Measurements from ENCODE around the gene SPATA46. TPM values are rescaled to one million over a fixed set of nuclear protein-coding genes. Genes with fewer than 3 reads are reported as not detected.
A peak's percentile ranks its signal among the peaks of the same experiment; 100 is the strongest.

SPATA46 gene
- total RNA-seq, 1 donor from 2014 or later = not detected

DNA sequence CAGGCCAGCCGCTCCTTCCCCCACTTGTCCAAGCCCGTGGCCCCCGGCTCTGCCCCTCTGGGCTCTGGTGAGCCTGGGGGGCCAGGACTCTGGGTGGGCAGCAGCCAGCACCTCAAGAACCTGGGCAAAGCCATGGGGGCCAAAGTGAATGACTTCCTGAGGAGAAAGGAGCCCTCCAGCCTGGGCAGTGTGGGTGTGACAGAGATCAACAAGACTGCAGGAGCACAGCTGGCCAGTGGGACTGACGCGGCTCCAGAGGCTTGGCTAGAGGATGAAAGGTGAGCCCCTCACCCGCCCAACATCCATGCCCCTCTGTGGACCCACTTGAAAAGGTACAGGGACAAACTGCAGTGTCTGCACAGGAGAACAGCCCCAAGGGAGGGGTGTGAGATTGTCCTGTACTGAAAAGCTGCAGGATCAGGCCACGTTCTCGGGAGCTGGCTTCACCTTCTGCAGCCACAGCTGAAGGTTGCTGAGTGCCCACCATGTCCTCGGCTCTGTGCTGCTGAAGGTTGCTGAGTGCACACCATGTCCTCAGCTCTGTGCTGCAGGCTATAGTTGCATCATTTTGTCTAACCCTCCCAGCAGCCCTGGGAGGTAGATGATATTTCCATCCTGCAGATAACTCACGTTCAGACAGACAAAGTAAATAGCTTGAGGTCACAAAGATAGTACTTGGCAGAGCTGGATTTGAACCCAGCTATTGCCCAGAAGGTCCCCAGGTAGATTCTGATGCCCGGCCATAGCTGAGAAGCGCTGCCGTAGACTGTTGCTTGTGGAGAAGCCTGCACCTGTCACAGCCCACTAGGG is 5.5 kb upstream of the SPATA46 start:
- intact Hi-C loops (cut with DNase I) = no loop called here
- ATAC-seq (no peak), DNase-seq (ENCODE audit: missing footprints) (no peak)

GRCh38 chr1:162381383-162381782 is 4.7 kb upstream of the SPATA46 start, which contains the start of gene C1orf226:
TSS of gene C1orf226 (plus strand) at chr1:162381728. CDS start at chr1:162381902, 174 bp downstream.
- DNase-seq (ENCODE audit: missing footprints) = no peak
- no peak for ATAC-seq
- intact Hi-C loops (cut with DNase I) = no loop called here

GRCh38 chr1:162380061-162380846 is 3.6 kb upstream of the SPATA46 start:
- intact Hi-C loops (cut with DNase I) = no loop called here
- DNase-seq (ENCODE audit: missing footprints) (no peak), ATAC-seq (no peak)

- DNase-seq (ENCODE audit: missing footprints) (no peak), ATAC-seq (no peak)
- intact Hi-C loops (cut with DNase I) = no loop called here
Observed at GRCh38 chr1:162375463-162375862, 1.2 kb downstream of the SPATA46 start.

DNA sequence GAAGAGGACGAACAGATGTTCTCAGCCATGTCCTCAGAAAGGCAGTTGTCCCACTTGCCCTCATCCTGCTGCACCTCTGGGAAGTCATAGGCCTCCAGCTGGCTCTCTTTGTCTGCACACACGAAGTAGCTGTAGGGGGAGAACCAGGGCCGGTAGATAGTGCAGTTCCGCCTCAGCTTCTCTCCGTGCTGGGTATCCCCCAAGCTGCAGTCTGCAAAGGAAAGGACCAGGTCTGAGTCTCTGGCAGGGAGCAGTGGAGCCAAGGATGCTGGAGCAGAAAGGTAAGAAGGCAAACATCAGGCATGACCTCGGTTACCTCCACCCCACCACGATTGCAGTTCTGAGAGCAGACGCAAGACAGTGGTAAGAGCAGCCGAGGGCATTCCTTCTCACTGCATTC is 2.2 kb downstream of the SPATA46 start:
- intact Hi-C loops (cut with DNase I) = no loop called here
- ATAC-seq (no peak), DNase-seq (ENCODE audit: missing footprints) (no peak)

DNA sequence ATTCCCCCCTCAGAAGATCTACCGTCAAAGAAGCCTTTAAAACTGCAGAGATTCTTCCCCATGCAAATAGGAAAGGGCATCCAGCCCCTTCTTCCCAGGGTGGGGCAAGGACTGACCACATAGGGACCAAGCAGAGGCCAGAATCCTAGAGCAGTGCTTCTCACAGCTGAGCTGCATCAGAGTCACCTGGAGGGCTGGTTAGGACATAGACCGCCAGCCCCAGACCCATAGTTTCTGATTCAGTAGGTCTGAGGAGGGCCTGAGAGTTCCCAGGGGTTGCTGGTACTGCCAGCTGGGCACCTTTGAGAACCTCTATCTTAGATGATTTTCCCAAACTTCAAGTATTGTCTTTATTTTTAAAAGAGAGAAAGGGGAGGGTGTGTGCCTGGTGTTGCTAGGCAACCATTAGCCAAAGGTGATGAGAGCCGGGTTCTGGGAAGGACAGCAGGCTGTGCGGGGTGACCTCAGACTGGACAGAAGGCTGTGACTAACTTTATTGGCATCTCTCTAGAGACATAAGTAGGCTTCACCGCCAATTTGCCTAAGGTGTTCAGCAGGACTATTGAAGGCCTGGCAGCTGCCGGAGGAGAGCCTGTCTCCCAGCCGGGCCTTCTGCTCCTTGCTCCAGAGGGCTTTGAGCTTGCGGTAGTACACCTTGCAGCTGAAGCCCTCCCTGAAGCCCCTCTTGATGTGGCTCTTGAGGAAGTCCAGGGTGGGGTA is 3.0 kb downstream of the SPATA46 start:
- ATAC-seq (no peak), DNase-seq (ENCODE audit: missing footprints) (no peak)
- intact Hi-C loops (cut with DNase I) = no loop called here

- no peak for DNase-seq (ENCODE audit: missing footprints)
- intact Hi-C loops (cut with DNase I) = no loop called here
- no peak for ATAC-seq
Observed at GRCh38 chr1:162373072-162373427, 3.6 kb downstream of the SPATA46 start.

DNA sequence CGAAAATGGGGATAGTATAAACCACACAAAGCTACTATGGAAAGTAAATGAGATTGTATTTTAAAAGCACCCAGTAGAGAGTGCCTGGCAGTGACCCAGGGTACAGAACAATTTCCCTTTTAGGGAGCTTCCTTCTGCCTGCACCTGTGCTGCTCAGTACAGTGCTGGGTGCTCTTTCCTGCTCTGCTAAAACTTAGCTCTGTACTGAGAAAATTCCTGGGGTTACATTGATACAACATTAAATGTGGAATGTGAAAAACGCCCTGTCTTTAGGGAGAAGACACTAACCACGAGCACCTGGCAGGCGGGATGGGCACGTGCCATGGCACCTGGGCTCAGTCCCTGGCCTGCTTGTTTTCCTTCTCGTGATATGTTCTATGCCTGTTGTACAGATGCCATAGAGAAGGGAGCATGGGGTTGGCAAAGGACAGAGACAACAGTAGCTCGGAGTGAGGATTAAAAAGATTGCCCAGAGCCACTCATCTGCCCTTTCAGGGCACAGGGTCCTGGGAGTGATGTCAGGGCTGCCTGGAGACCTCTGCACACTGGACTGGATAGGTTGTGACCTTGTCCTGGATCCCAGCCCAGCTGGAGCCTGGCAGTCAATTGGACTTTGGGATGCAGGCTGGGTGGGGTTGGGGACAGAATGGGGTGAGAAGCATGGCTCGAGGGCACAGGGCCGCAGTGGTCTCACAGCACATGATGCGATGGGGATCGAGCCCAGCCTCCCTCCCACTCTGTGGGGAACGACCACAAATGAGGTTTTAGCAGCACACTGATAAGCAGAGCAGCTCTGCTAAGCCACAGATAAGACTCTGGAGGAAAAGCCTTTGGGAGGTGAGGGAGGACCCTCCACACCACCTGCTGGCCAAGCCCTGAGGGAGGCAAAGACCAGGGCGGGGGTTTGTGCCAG is 4.2 kb downstream of the SPATA46 start:
- ATAC-seq (no peak), DNase-seq (ENCODE audit: missing footprints) (no peak)
- intact Hi-C loops (cut with DNase I) = no loop called here

- DNase-seq (ENCODE audit: missing footprints) (no peak), ATAC-seq (no peak)
- intact Hi-C loops (cut with DNase I) = no loop called here
Observed at GRCh38 chr1:162371611-162372010, 5.0 kb downstream of the SPATA46 start.

- ATAC-seq (no peak), DNase-seq (ENCODE audit: missing footprints) (no peak)
- intact Hi-C loops (cut with DNase I) = no loop called here
Observed at GRCh38 chr1:162370721-162371120, 5.9 kb downstream of the SPATA46 start.

- DNase-seq (ENCODE audit: missing footprints) = no peak
- intact Hi-C loops (cut with DNase I) = no loop called here
Observed at GRCh38 chr1:162370161-162370560, 6.5 kb downstream of the SPATA46 start.

DNA sequence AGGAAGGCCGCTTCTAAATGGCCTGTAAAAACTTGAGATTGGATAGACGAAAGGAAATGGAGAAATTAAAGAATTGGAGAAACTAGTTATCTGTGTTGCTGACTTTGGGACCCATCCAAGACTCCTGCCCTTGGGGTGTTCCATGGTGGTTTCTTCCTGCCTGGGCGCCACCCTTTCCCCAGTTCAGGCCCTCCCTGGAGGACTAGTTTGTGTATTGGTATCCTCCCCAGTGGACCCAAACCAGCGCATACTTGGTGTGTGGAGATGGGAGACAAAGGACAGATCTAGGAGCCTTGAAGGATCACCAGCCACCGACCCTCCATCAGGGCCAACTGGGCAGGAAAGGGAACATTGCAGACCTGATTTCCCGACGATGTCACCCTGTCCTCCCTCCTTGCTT is 7.1 kb downstream of the SPATA46 start:
- ATAC-seq (no peak), DNase-seq (ENCODE audit: missing footprints) (no peak)
- intact Hi-C loops (cut with DNase I) = no loop called here

More at GRCh38 chr1:162370161-162370560, 6.5 kb downstream of the SPATA46 start:
- ATAC-seq = no peak

- no peak for DNase-seq (ENCODE audit: missing footprints)
- intact Hi-C loops (cut with DNase I) = no loop called here
- ATAC-seq = no peak
Observed at GRCh38 chr1:162368451-162368850, 8.2 kb downstream of the SPATA46 start.

DNA sequence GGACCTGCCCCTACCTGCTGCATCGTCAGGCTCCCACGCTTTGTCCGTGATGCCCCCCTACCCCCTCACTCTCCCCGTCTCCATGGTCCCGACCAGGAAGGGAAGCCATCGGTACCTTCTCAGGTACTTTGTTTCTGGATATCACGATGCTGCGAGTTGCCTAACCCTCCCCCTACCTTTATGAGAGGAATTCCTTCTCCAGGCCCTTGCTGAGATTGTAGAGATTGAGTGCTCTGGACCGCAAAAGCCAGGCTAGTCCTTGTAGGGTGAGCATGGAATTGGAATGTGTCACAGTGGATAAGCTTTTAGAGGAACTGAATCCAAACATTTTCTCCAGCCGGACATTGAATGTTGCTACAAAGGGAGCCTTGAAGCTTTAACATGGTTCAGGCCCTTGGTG is 8.9 kb downstream of the SPATA46 start:
- intact Hi-C loops (cut with DNase I) = no loop called here
- ATAC-seq (no peak), DNase-seq (ENCODE audit: missing footprints) (no peak)

DNA sequence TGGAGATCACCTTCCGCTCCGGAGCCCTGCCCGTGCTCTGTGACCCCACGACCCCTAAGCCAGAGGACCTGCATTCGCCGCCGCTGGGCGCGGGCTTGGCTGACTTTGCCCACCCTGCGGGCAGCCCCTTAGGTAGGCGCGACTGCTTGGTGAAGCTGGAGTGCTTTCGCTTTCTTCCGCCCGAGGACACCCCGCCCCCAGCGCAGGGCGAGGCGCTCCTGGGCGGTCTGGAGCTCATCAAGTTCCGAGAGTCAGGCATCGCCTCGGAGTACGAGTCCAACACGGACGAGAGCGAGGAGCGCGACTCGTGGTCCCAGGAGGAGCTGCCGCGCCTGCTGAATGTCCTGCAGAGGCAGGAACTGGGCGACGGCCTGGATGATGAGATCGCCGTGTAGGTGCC is 9.6 kb downstream of the SPATA46 start:
- DNase-seq (ENCODE audit: missing footprints) = no peak
- intact Hi-C loops (cut with DNase I) = no loop called here
- peak; percentile 56 for ATAC-seq

- ATAC-seq = no peak
- no peak for DNase-seq (ENCODE audit: missing footprints)
- intact Hi-C loops (cut with DNase I) = no loop called here
Observed at GRCh38 chr1:162366671-162367070, 10.0 kb downstream of the SPATA46 start.

DNA sequence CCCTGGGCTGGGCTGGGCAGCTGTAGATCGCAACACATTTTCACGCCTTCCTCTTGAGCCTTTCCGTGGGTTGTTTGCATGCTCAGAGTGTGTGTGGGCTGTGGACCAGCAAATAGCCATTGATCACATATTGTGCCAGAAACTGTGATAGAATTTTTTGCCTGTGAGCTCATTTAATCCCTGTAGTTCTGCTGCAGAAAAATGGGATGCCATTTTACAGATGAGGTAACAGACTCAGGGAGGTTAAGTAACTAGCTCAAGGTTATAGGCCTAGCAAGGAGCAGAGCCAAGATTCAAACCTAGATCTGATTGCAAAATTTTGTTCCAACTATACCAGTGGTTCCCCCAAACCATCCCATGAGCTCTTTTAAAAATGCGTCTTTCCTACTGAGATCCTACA is 10.5 kb downstream of the SPATA46 start:
- DNase-seq (ENCODE audit: missing footprints) = no peak
- no peak for ATAC-seq
- intact Hi-C loops (cut with DNase I) = no loop called here

DNA sequence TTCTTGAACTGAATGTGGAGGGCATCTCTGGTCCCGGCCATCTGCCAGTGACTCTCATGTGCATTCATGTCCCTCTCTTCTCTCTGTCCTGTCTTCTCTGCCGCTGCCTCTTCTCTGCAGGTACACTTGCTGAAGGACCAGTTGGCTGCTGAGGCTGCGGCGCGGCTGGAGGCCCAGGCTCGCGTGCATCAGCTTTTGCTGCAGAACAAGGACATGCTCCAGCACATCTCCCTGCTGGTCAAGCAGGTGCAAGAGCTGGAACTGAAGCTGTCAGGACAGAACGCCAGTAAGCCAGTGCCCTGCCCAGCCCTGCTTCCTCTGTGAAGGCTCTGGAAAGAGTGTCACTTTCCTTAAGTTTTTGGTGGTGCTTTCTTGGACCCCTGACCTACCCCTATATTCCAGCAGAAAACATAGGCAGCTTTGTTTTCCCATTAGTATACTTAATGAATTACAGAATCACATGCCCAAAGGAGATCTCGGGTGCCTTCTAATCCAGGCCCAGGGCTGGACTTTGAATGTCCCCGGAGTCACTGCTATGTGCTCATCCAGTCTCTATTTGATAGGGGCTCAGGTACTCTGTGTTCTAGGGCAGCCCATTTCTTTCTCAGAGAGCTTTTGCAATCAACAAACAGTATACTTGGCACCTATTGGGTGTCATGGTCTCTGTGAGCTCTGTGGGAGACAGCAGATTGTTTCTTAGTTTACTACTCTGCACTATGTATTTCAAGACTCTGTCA is 11.2 kb downstream of the SPATA46 start:
- DNase-seq (ENCODE audit: missing footprints) (no peak), ATAC-seq (no peak)
- intact Hi-C loops (cut with DNase I) = no loop called here
